CD4-positive, alpha-beta memory T cell (primary cell): ENCODE results near the gene IARS1. TPM values are rescaled to one million over a fixed set of nuclear protein-coding genes. Genes with fewer than 3 reads are reported as not detected.

Source experiments
- CTCF ChIA-PET: fragments of 350-600 bp; sonication (Branson Sonifier 250); formaldehyde crosslinking; loops from one replicate; lab custom pipeline; 2021; ENCODE audit warnings: inconsistent platforms; ENCODE audit not compliant: partially characterized antibody; lab: Charles Lee
- POLR2A ChIA-PET: fragments of 350-600 bp; sonication (Branson Sonifier 250); formaldehyde crosslinking; loops from one replicate; lab custom pipeline; 2021; ENCODE audit not compliant: partially characterized antibody; lab: Charles Lee
- DNase-seq, 5 donors: peaks; one replicate each; pipeline versions ENCODE4 v3.0.0 to v3.0.0-alpha.2; 2020 to 2022; ENCODE audit warnings: mixed read lengths in 1 of 5
- H3K27ac ChIP-seq: one replicate; pipeline ENCODE4 v1.7.0; 2013; ENCODE audit warnings: low read depth, low read length
- H3K27me3 ChIP-seq: 2 replicates; pipeline ENCODE4 v1.7.0; 2013; ENCODE audit warnings: mild to moderate bottlenecking, low read length, moderate library complexity; ENCODE audit not compliant: insufficient read depth
- H3K36me3 ChIP-seq: 2 replicates; pipeline ENCODE4 v1.7.0; 2013; ENCODE audit warnings: mild to moderate bottlenecking, low read length, moderate library complexity; ENCODE audit not compliant: insufficient read depth
- H3K4me1 ChIP-seq: 2 replicates; pipeline ENCODE4 v1.7.0; 2013; ENCODE audit warnings: mild to moderate bottlenecking, low read length, moderate library complexity; ENCODE audit not compliant: insufficient read depth
- H3K4me3 ChIP-seq, 2 donors: one replicate each; pipeline ENCODE4 v1.7.0; 2013; ENCODE audit warnings: low read length in 2 of 2, mild to moderate bottlenecking in 1 of 2
- H3K9me3 ChIP-seq, 2 donors: one replicate each; pipeline ENCODE4 v1.7.0; 2013; ENCODE audit warnings: low read length in 2 of 2, control low read depth in 1 of 2; ENCODE audit not compliant: control insufficient read depth in 1 of 2
- H3K27ac Mint-ChIP-seq, 7 donors: one replicate each; pipeline ENCODE4 v1.8.0; 2020 to 2021; ENCODE audit warnings: mixed read lengths in 7 of 7, mild to moderate bottlenecking in 6 of 7, inconsistent platforms in 3 of 7, moderate library complexity in 3 of 7
- H3K27me3 Mint-ChIP-seq, 2 donors: one replicate each; pipeline ENCODE4 v1.8.0; 2020 to 2021; ENCODE audit warnings: mixed read lengths in 2 of 2
- H3K36me3 Mint-ChIP-seq, 2 donors: one replicate each; pipeline ENCODE4 v1.8.0; 2020 to 2021; ENCODE audit warnings: mixed read lengths in 2 of 2, inconsistent platforms in 1 of 2, mild to moderate bottlenecking in 1 of 2
- H3K4me1 Mint-ChIP-seq, 4 donors: one replicate each; pipeline ENCODE4 v1.8.0; 2020 to 2021; ENCODE audit warnings: mixed read lengths in 4 of 4, mild to moderate bottlenecking in 1 of 4
- H3K4me3 Mint-ChIP-seq, 8 donors: one replicate each; pipeline ENCODE4 v1.8.0; 2020 to 2021; ENCODE audit warnings: mixed read lengths in 8 of 8, mild to moderate bottlenecking in 7 of 8, moderate library complexity in 6 of 8, inconsistent platforms in 3 of 8
- H3K9me3 Mint-ChIP-seq, 8 donors: one replicate each; pipeline ENCODE4 v1.8.0; 2020 to 2021; ENCODE audit warnings: mixed read lengths in 8 of 8, mild to moderate bottlenecking in 5 of 8, inconsistent platforms in 3 of 8, moderate library complexity in 1 of 8
- intact Hi-C: fragments of 100-400 bp; cut with micrococcal nuclease; formaldehyde crosslinking; loops from one replicate; pipeline ENCODE4 v1.15.1; 2023
- polyA plus RNA-seq, 2 donors: library from polyadenylated mRNA; unstranded; fragments of 300-500 nt; fragmentation: Illumina TruSeq; gene quantifications; one replicate each; pipeline ENCODE4 v1.2.3, GENCODE V29; 2021
- total RNA-seq, 2 experiments: library from RNA; stranded (reverse); gene quantifications; one replicate each; pipeline ENCODE4 v1.2.3, GENCODE V29; 2021

Gene IARS1
- total and polyA plus RNA-seq, 4 experiments from 2014 or later = 69.7 to 112 (median 90.1) TPM

- ChIA-PET CTCF (interaction anchor here (1.4 kb wide), 1 partner anchor 28 kb away, joined by 3 read pairs; no protein-coding TSS in a partner anchor), POLR2A (no interaction called here)
- Histone ChIP-seq H3K4me3 (no peak overlapping the region), H3K27me3 (no peaks in the 10 kb centered on the region), H3K36me3 (peaks cover 9% of the 10 kb centered on the region), H3K4me1 (peaks cover 26% of the 10 kb centered on the region), H3K9me3 (no peaks in the 10 kb centered on the region), H3K27ac (no peak overlapping the region)
- Mint-ChIP-seq H3K4me3 (peak overlapping the region in 6 of 8 donors; percentile 23 to 99 (median 96)), H3K9me3 (no peaks in the 10 kb centered on the region), H3K27me3 (no peaks in the 10 kb centered on the region), H3K4me1 (peaks cover 8 to 38% (median 29%) of the 10 kb centered on the region in 4 donors), H3K36me3 (peaks cover 6 to 20% of the 10 kb centered on the region in 2 donors), H3K27ac (peak overlapping the region in 4 of 7 donors; percentile 14 to 91 (median 50))
- intact Hi-C loops = loop anchor here (10.0 kb wide), 1 partner anchor 903 kb away; the partner anchor contains the start of gene NFIL3
- DNase-seq = no peak
Measured at GRCh38 chr9:92327283-92327850, 33.9 kb upstream of the IARS1 start.

GRCh38 chr9:92325991-92326500, 32.5 kb upstream of the IARS1 start:
- H3K27ac Mint-ChIP-seq = peak overlapping the region; percentile 91 to 100 (median 99)
- ChIA-PET CTCF (interaction anchor here (1.0 to 1.6 kb wide), 3 partner anchors 27 to 345 kb away, joined by 3 to 5 read pairs (median 4); no protein-coding TSS in a partner anchor), POLR2A (interaction anchor here (0.9 to 2.9 kb wide), 11 partner anchors 9 to 1840 kb away, joined by 3 to 30 read pairs (median 5); partner anchors contain the start of genes BICD2, IARS1 and IPPK)

DNA sequence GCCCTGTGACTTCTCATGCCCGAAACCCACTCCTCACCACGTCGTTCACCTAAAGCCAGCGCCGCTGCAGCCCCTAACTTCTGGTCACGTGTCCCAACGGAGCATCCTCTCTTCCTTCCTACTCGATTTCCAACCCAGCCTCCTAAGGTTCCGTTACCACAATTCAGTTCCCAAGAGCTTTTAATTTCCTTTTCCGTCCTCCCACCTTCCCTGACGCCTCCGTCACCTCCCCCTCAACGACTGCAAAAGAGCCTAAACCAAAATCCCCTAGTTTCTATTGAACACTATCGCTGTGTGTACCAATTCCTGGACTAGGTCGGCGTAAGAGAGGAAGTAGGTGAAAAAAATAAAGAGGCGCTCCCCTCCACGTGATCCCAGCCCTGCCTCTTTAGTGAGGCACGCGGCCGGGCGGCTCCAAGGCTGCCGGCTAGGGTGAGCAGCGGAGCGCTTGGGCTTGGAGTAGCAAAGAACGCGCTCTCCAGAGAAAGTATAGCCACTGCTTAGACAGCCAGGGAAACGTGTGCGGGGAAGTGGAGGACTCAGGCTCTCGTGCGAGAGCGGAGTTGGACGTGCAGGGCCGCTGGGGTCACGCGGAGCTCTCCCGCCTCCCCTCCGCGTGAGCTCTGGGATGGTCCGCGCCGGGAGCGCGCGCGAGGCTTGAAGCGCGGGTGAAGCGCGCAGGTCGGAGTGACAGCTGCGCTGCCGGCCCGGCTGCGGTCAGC, 31.9 kb upstream of the IARS1 start, which contains the start of the genes CENPP and NOL8:
Gene CENPP (plus strand): TSS at position 685 of the 722 bp plus-strand sequence.
Gene NOL8 (minus strand): TSS at position 82 of the 722 bp plus-strand sequence. CDS start 1,189 bp downstream, outside the sequence.
- no peaks in the 10 kb centered on the region for H3K9me3 ChIP-seq
- CTCF ChIA-PET = interaction anchor here (1.0 to 1.6 kb wide), 5 partner anchors 8 to 345 kb away, joined by 3 to 5 read pairs (median 4); no protein-coding TSS in a partner anchor

More at GRCh38 chr9:92325991-92326500, 32.5 kb upstream of the IARS1 start:
- peaks cover 12 to 28% of the 10 kb centered on the region in 2 donors for H3K36me3 Mint-ChIP-seq
- Histone ChIP-seq H3K9me3 (no peaks in the 10 kb centered on the region), H3K27ac (peak overlapping the region; percentile 92), H3K36me3 (peaks cover 17% of the 10 kb centered on the region), H3K27me3 (no peaks in the 10 kb centered on the region), H3K4me3 (peak overlapping the region; percentile 97 to 100), H3K4me1 (peaks cover 26% of the 10 kb centered on the region)
- DNase-seq = no peak
- H3K9me3 Mint-ChIP-seq = no peaks in the 10 kb centered on the region
- H3K27me3 Mint-ChIP-seq = no peaks in the 10 kb centered on the region
- intact Hi-C loops = loop anchor here (1.0 to 10.0 kb wide), 5 partner anchors 33 to 901 kb away; partner anchors contain the start of genes BICD2, IARS1, IPPK and NFIL3
- peaks cover 8 to 41% (median 30%) of the 10 kb centered on the region in 4 donors for H3K4me1 Mint-ChIP-seq
- H3K4me3 Mint-ChIP-seq = peak overlapping the region; percentile 95 to 99 (median 98)

GRCh38 chr9:92324889-92325268, 31.4 kb upstream of the IARS1 start:
- Mint-ChIP-seq H3K9me3 (no peaks in the 10 kb centered on the region), H3K27me3 (no peaks in the 10 kb centered on the region), H3K4me3 (peak overlapping the region; percentile 95 to 99 (median 98)), H3K4me1 (peaks cover 8 to 41% (median 30%) of the 10 kb centered on the region in 4 donors), H3K36me3 (peaks cover 21 to 37% of the 10 kb centered on the region in 2 donors), H3K27ac (peak overlapping the region; percentile 91 to 100 (median 99))
- H3K36me3 ChIP-seq = peaks cover 25% of the 10 kb centered on the region
- POLR2A ChIA-PET = interaction anchor here (0.7 to 2.9 kb wide), 10 partner anchors 8 to 1841 kb away, joined by 3 to 30 read pairs (median 6); partner anchors contain the start of genes IARS1 and IPPK
- no peak for DNase-seq
- H3K27ac ChIP-seq = peak overlapping the region; percentile 92
- peak overlapping the region; percentile 97 to 100 for H3K4me3 ChIP-seq
- peaks cover 26% of the 10 kb centered on the region for H3K4me1 ChIP-seq
- CTCF ChIA-PET = interaction anchor here (1.0 to 1.6 kb wide), 4 partner anchors 8 to 346 kb away, joined by 3 to 5 read pairs (median 4); no protein-coding TSS in a partner anchor
- intact Hi-C loops = loop anchor here (1.0 to 10.0 kb wide), 5 partner anchors 32 to 900 kb away; partner anchors contain the start of genes BICD2, IARS1, IPPK and NFIL3
- no peaks in the 10 kb centered on the region for H3K27me3 ChIP-seq
- H3K9me3 ChIP-seq = no peaks in the 10 kb centered on the region

More for the DNA sequence above, 31.9 kb upstream of the IARS1 start, which contains the start of the genes CENPP and NOL8:
- DNase-seq = peak; percentile 89 to 91 (median 91)
- peaks cover 26% of the 10 kb centered on the region for H3K4me1 ChIP-seq
- Mint-ChIP-seq H3K27ac (peak within 1 kb of the TSS; percentile 91 to 100 (median 99)), H3K36me3 (peaks cover 15 to 32% of the 10 kb centered on the region in 2 donors), H3K4me3 (peak within 1 kb of the TSS; percentile 95 to 99 (median 98)), H3K9me3 (no peaks in the 10 kb centered on the region), H3K27me3 (no peaks in the 10 kb centered on the region), H3K4me1 (peaks cover 8 to 41% (median 30%) of the 10 kb centered on the region in 4 donors)
- peaks cover 20% of the 10 kb centered on the region for H3K36me3 ChIP-seq
- POLR2A ChIA-PET = interaction anchor here (0.7 to 2.9 kb wide), 13 partner anchors 8 to 1840 kb away, joined by 3 to 30 read pairs (median 5); partner anchors contain the start of genes BICD2, IARS1 and IPPK
- intact Hi-C loops = loop anchor here (1.0 to 10.0 kb wide), 5 partner anchors 32 to 901 kb away; partner anchors contain the start of genes BICD2, IARS1, IPPK and NFIL3
- peak within 1 kb of the TSS; percentile 97 to 100 for H3K4me3 ChIP-seq
- no peaks in the 10 kb centered on the region for H3K27me3 ChIP-seq
- peak within 1 kb of the TSS; percentile 92 for H3K27ac ChIP-seq

GRCh38 chr9:92324431-92324830, 30.9 kb upstream of the IARS1 start:
- Histone ChIP-seq H3K9me3 (no peaks in the 10 kb centered on the region), H3K4me1 (peaks cover 26% of the 10 kb centered on the region), H3K4me3 (peak overlapping the region; percentile 97 to 100), H3K27ac (peak overlapping the region; percentile 92), H3K36me3 (peaks cover 28% of the 10 kb centered on the region), H3K27me3 (no peaks in the 10 kb centered on the region)
- H3K36me3 Mint-ChIP-seq = peaks cover 22 to 42% of the 10 kb centered on the region in 2 donors
- peaks cover 8 to 41% (median 31%) of the 10 kb centered on the region in 4 donors for H3K4me1 Mint-ChIP-seq
- intact Hi-C loops = loop anchor here (2.0 to 10.0 kb wide), 2 partner anchors 440 to 900 kb away; partner anchors contain the start of genes BICD2 and NFIL3
- DNase-seq = peak in 1 of 5 donors; percentile 8
- H3K27me3 Mint-ChIP-seq = no peaks in the 10 kb centered on the region
- no peaks in the 10 kb centered on the region for H3K9me3 Mint-ChIP-seq
- H3K27ac Mint-ChIP-seq = peak overlapping the region; percentile 91 to 100 (median 99)
- H3K4me3 Mint-ChIP-seq = peak overlapping the region; percentile 95 to 99 (median 98)
- CTCF ChIA-PET = interaction anchor here (1.4 to 1.6 kb wide), 3 partner anchors 9 to 346 kb away, joined by 3 to 5 read pairs (median 5); no protein-coding TSS in a partner anchor
- POLR2A ChIA-PET = interaction anchor here (1.0 to 2.9 kb wide), 7 partner anchors 7 to 347 kb away, joined by 4 to 30 read pairs (median 7); partner anchors contain the start of genes IARS1 and IPPK

DNA sequence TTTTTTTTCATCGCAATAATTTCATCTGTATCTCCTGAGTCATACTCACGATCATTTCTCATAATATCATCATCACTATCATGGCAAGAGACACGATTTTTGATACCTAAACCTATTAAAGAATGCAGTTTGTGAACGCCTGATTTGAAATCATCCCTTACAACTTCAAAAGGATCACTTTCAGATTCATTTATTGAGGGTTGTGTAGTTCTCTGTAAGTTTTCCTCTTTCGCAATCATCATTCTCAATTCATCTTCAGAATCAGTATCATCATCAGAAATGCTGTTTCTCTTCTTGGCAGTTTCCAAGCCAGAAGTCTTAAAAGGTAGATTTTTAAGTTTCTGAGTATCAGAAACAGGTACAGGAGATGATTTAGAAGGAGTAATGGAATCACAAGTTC, 22.0 kb upstream of the IARS1 start:
- Mint-ChIP-seq H3K4me3 (no peak overlapping the region), H3K36me3 (peaks cover 63 to 77% of the 10 kb centered on the region in 2 donors), H3K4me1 (peaks cover 25 to 34% (median 30%) of the 10 kb centered on the region in 4 donors), H3K9me3 (no peaks in the 10 kb centered on the region), H3K27me3 (no peaks in the 10 kb centered on the region), H3K27ac (no peak overlapping the region)
- H3K36me3 ChIP-seq = peaks cover 37% of the 10 kb centered on the region
- no peak overlapping the region for H3K4me3 ChIP-seq
- POLR2A ChIA-PET = no interaction called here
- intact Hi-C loops = no loop called here
- DNase-seq = no peak
- H3K27me3 ChIP-seq = no peaks in the 10 kb centered on the region
- CTCF ChIA-PET = no interaction called here
- H3K4me1 ChIP-seq = no peaks in the 10 kb centered on the region
- no peak overlapping the region for H3K27ac ChIP-seq
- no peaks in the 10 kb centered on the region for H3K9me3 ChIP-seq
